PFSK-1 (cell line): ENCODE results near the gene UPF1.

Source experiments
- FOXP2 ChIP-seq: optimal IDR thresholded peaks from 2 replicates; pipeline ENCODE3; 2011; ENCODE audit warnings: borderline replicate concordance, control low read depth, inconsistent platforms; ENCODE audit not compliant: insufficient read depth; ENCODE audit errors: extremely low read length, extremely low read depth
- POLR2AphosphoS5 ChIP-seq: IDR thresholded peaks from 2 replicates; pipeline ENCODE4 v1.6.1; 2012; ENCODE audit warnings: low read depth, mild to moderate bottlenecking, control low read depth, low read length, moderate library complexity
- REST ChIP-seq, 2 experiments: IDR thresholded peaks; 2 replicates each; pipeline versions ENCODE4 v1.6.1 to v1.8.0; 2011 to 2012; ENCODE audit warnings: low read depth in 2 of 2, low read length in 2 of 2, control low read depth in 1 of 2, inconsistent platforms in 1 of 2, mild to moderate bottlenecking in 1 of 2, moderate library complexity in 1 of 2; ENCODE audit not compliant: insufficient read depth in 1 of 2
- SIN3A ChIP-seq: IDR thresholded peaks from 2 replicates; pipeline ENCODE4 v1.6.1; 2012; ENCODE audit warnings: mild to moderate bottlenecking, low read length, moderate library complexity, borderline replicate concordance; ENCODE audit not compliant: insufficient read depth
- TAF1 ChIP-seq: IDR thresholded peaks from 2 replicates; pipeline ENCODE4 v1.6.1; 2012; ENCODE audit warnings: low read length, control low read depth, borderline replicate concordance; ENCODE audit not compliant: insufficient read depth

Gene UPF1

GRCh38 chr19:18895038-18895823 is 63.5 kb downstream of the UPF1 start:
- TF ChIP-seq POLR2AphosphoS5 (peak; percentile 60), FOXP2 (peak; percentile 60), TAF1 (no peak), SIN3A (no peak), REST (IDR thresholded peaks at IDR 0.05; ENCODE audit: insufficient read depth in 1 of 2, low read depth in 2 of 2, low read length in 2 of 2) (0 out of 4 replicates have a peak, but pooled peaks of 1 of the 2 experiments have one; percentile 26)

GRCh38 chr19:18895824-18896341 is 64.1 kb downstream of the UPF1 start, which contains the start of gene CERS1:
Gene CERS1 (minus strand): TSS chr19:18896158. CDS start chr19:18896072, 86 bp downstream.
- no peak for TF ChIP-seq REST (IDR thresholded peaks at IDR 0.05; ENCODE audit: insufficient read depth in 1 of 2, low read depth in 2 of 2, low read length in 2 of 2)
- no peak for TF ChIP-seq POLR2AphosphoS5
- no peak for TF ChIP-seq TAF1
- no peak for TF ChIP-seq FOXP2
- no peak for TF ChIP-seq SIN3A

- TF ChIP-seq SIN3A (no peak), REST (IDR thresholded peaks at IDR 0.05; ENCODE audit: insufficient read depth in 1 of 2, low read depth in 2 of 2, low read length in 2 of 2) (no peak), TAF1 (no peak), FOXP2 (no peak), POLR2AphosphoS5 (no peak)
These were observed 64.7 kb downstream of the UPF1 start for GRCh38 chr19:18896421-18896841.

GRCh38 chr19:18897094-18898029 is 65.6 kb downstream of the UPF1 start:
- TF ChIP-seq TAF1: no peak
- no peak for TF ChIP-seq SIN3A
- TF ChIP-seq REST (IDR thresholded peaks at IDR 0.05; ENCODE audit: insufficient read depth in 1 of 2, low read depth in 2 of 2, low read length in 2 of 2): no peak
- no peak for TF ChIP-seq FOXP2
- TF ChIP-seq POLR2AphosphoS5: no peak
